Hepatocyte (in vitro differentiated cells): ENCODE data around the gene ENAH.

Experiments used
- EZH2 ChIP-seq: fragments of 200-600 bp; sonication (generic); IDR thresholded peaks from 2 replicates; pipeline ENCODE4 v1.6.1; 2016; ENCODE audit warnings: antibody characterized with exemption, mild to moderate bottlenecking, borderline replicate concordance
- EZH2phosphoT487 ChIP-seq: fragments of 200-600 bp; sonication (generic); IDR thresholded peaks from one replicate; pipeline ENCODE4 v1.6.1; 2018; ENCODE audit warnings: antibody characterized with exemption, mild to moderate bottlenecking, low read depth, moderate library complexity; ENCODE audit not compliant: unreplicated experiment, severe bottlenecking
- TF ChIP-seq, protein P1 (sequence below): fragments of 200-600 bp; sonication (generic); IDR thresholded peaks from 2 replicates; pipeline ENCODE4 v1.5.1; 2016; ENCODE audit warnings: antibody characterized with exemption, mild to moderate bottlenecking; ENCODE audit not compliant: poor library complexity

DNA sequence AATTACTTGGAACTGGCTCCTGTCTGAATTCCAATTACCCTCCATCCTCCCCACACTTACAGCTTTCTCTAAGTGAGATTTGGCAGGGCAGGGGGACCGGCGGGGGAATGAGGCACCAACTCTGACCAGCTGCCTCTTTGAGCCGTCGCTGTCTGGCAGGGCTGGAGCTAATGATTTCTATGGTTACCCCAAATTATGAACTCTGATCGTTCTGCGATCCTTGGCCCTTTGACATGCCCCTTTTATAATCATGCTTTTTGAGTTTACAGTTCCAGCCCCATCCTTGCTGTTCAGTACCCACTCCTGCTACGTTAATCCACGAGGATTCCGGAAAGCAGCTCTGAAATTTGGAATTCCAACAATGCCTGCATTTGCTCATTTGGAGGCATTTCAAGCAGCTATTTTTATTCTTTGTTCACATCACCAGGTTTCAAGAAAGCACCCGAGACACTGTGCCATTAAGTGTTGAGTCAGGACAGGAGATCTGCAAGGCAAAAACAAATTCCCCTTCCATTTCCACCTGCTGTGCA, 170.4 kb downstream of the ENAH start:
- TF ChIP-seq EZH2phosphoT487 (no peak), EZH2 (no peak)
- TF ChIP-seq, protein P1, sequence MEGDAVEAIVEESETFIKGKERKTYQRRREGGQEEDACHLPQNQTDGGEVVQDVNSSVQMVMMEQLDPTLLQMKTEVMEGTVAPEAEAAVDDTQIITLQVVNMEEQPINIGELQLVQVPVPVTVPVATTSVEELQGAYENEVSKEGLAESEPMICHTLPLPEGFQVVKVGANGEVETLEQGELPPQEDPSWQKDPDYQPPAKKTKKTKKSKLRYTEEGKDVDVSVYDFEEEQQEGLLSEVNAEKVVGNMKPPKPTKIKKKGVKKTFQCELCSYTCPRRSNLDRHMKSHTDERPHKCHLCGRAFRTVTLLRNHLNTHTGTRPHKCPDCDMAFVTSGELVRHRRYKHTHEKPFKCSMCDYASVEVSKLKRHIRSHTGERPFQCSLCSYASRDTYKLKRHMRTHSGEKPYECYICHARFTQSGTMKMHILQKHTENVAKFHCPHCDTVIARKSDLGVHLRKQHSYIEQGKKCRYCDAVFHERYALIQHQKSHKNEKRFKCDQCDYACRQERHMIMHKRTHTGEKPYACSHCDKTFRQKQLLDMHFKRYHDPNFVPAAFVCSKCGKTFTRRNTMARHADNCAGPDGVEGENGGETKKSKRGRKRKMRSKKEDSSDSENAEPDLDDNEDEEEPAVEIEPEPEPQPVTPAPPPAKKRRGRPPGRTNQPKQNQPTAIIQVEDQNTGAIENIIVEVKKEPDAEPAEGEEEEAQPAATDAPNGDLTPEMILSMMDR, result no peak
